Ascending aorta (tissue), 2 donors: ENCODE data around the gene USP36. TPM values are rescaled to one million over a fixed set of nuclear protein-coding genes. Genes with fewer than 3 reads are reported as not detected.

ENCODE experiments used
- DNase-seq, 2 donors: peaks; one replicate each; pipeline ENCODE4 v3.0.0-alpha.2; 2019; ENCODE audit warnings: low spot score in 2 of 2
- H3K27ac ChIP-seq, 2 donors: fragments of 200-600 bp; sonication (generic); one replicate each; pipeline ENCODE4 v1.5.1; 2016 to 2017; ENCODE audit warnings: mild to moderate bottlenecking in 1 of 2
- H3K27me3 ChIP-seq: fragments of 200-600 bp; sonication (generic); one replicate; pipeline ENCODE4 v1.5.1; 2017
- H3K36me3 ChIP-seq, 2 donors: fragments of 200-600 bp; sonication (generic); one replicate each; pipeline ENCODE4 v1.5.1; 2016
- H3K4me1 ChIP-seq, 2 donors: fragments of 200-600 bp; sonication (generic); one replicate each; pipeline ENCODE4 v1.5.1; 2016 to 2017; ENCODE audit warnings: mild to moderate bottlenecking in 1 of 2
- H3K4me3 ChIP-seq, 2 donors: fragments of 200-600 bp; sonication (generic); one replicate each; pipeline ENCODE4 v1.5.1; 2016 to 2017; ENCODE audit warnings: mild to moderate bottlenecking in 1 of 2
- H3K9me3 ChIP-seq, 2 donors: fragments of 200-600 bp; sonication (generic); one replicate each; pipeline ENCODE4 v1.5.1; 2016
- intact Hi-C: fragments of 100-400 bp; cut with DNase I; formaldehyde crosslinking; loops from one replicate; pipeline ENCODE4 v1.15.1; 2023
- total RNA-seq: library from RNA; depleted of rRNA; stranded (reverse); fragments of >200 nt; gene quantifications from one replicate; pipeline ENCODE4 v1.1.0, GENCODE V29; 2016
- TF ChIP-seq, protein P1 (sequence below), 3 experiments: fragments of 200-600 bp in 2 of 3; fragments of 450-650 bp in 1 of 3; sonication (generic) in 2 of 3; IDR thresholded peaks; one replicate each; pipeline ENCODE4 v1.5.1; 2016 to 2019; ENCODE audit warnings: antibody characterized with exemption in 3 of 3, mild to moderate bottlenecking in 1 of 3, moderate library complexity in 1 of 3

The USP36 gene
- total RNA-seq, 1 donor from 2014 or later, result 111 TPM

GRCh38 chr17:78795861-78796516 is 44.6 kb downstream of the USP36 start:
- TF ChIP-seq, protein P1, sequence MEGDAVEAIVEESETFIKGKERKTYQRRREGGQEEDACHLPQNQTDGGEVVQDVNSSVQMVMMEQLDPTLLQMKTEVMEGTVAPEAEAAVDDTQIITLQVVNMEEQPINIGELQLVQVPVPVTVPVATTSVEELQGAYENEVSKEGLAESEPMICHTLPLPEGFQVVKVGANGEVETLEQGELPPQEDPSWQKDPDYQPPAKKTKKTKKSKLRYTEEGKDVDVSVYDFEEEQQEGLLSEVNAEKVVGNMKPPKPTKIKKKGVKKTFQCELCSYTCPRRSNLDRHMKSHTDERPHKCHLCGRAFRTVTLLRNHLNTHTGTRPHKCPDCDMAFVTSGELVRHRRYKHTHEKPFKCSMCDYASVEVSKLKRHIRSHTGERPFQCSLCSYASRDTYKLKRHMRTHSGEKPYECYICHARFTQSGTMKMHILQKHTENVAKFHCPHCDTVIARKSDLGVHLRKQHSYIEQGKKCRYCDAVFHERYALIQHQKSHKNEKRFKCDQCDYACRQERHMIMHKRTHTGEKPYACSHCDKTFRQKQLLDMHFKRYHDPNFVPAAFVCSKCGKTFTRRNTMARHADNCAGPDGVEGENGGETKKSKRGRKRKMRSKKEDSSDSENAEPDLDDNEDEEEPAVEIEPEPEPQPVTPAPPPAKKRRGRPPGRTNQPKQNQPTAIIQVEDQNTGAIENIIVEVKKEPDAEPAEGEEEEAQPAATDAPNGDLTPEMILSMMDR (IDR thresholded peaks at IDR 0.05), result no peak
- no peak overlapping the region for H3K27ac ChIP-seq
- H3K4me3 ChIP-seq, result no peak overlapping the region
- DNase-seq, result no peak
- H3K4me1 ChIP-seq, result peaks cover 0 to 4% of the 10 kb centered on the region in 2 donors
- intact Hi-C loops, result no loop called here
- H3K27me3 ChIP-seq, result no peaks in the 10 kb centered on the region
- peaks cover 54 to 76% of the 10 kb centered on the region in 2 donors for H3K36me3 ChIP-seq
- no peaks in the 10 kb centered on the region for H3K9me3 ChIP-seq

- intact Hi-C loops, result no loop called here
- no peak for DNase-seq
- peaks cover 54 to 69% of the 10 kb centered on the region in 2 donors for H3K36me3 ChIP-seq
- H3K27me3 ChIP-seq, result no peaks in the 10 kb centered on the region
- no peak overlapping the region for H3K27ac ChIP-seq
- H3K9me3 ChIP-seq, result no peaks in the 10 kb centered on the region
- peaks cover 3 to 12% of the 10 kb centered on the region in 2 donors for H3K4me1 ChIP-seq
- no peak overlapping the region for H3K4me3 ChIP-seq
- TF ChIP-seq, protein P1 (IDR thresholded peaks at IDR 0.05), result no peak
Observed at GRCh38 chr17:78794864-78795640, 45.6 kb downstream of the USP36 start.

GRCh38 chr17:78794399-78794798 is 46.2 kb downstream of the USP36 start:
- Histone ChIP-seq H3K9me3 (no peaks in the 10 kb centered on the region), H3K36me3 (peaks cover 53 to 66% of the 10 kb centered on the region in 2 donors), H3K4me3 (no peak overlapping the region), H3K4me1 (peaks cover 4 to 17% of the 10 kb centered on the region in 2 donors), H3K27ac (no peak overlapping the region), H3K27me3 (no peaks in the 10 kb centered on the region)
- no peak for DNase-seq
- intact Hi-C loops, result no loop called here
- TF ChIP-seq, protein P1 (IDR thresholded peaks at IDR 0.05), result no peak

DNA sequence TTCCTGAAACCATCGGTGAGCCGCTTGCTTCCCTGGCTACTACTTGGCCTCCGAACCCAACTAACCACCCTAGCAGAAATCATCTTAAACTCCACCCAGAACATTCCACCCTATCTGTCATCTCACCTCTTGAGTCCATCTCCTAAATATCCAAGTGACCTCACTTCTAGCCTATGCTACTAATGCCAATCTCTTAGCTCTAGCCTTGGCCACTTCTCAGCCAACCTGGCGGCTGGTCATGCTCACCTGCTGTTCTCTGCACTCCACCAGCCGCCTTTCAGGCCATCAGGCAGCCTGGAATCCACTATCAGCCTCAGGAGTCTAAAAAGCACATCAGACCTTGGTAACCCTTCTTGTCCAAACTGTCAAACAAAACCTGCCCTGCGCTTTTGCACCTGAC is 46.6 kb downstream of the USP36 start:
- intact Hi-C loops, result no loop called here
- no peak overlapping the region for H3K4me3 ChIP-seq
- H3K9me3 ChIP-seq, result no peaks in the 10 kb centered on the region
- TF ChIP-seq, protein P1 (IDR thresholded peaks at IDR 0.05), result no peak
- H3K27me3 ChIP-seq, result no peaks in the 10 kb centered on the region
- H3K36me3 ChIP-seq, result peaks cover 48 to 61% of the 10 kb centered on the region in 2 donors
- DNase-seq, result no peak
- H3K27ac ChIP-seq, result no peak overlapping the region
- H3K4me1 ChIP-seq, result peaks cover 4 to 20% of the 10 kb centered on the region in 2 donors

GRCh38 chr17:78793415-78793814 is 47.2 kb downstream of the USP36 start:
- H3K27ac ChIP-seq, result no peak overlapping the region
- no peaks in the 10 kb centered on the region for H3K27me3 ChIP-seq
- intact Hi-C loops, result no loop called here
- H3K4me1 ChIP-seq, result peaks cover 4 to 20% of the 10 kb centered on the region in 2 donors
- H3K9me3 ChIP-seq, result no peaks in the 10 kb centered on the region
- no peak overlapping the region for H3K4me3 ChIP-seq
- peaks cover 43 to 56% of the 10 kb centered on the region in 2 donors for H3K36me3 ChIP-seq
- DNase-seq, result no peak
- TF ChIP-seq, protein P1 (IDR thresholded peaks at IDR 0.05), result no peak
